HG03469 (cell line): ENCODE data around the gene IAH1.

Experiments used
- ATAC-seq: cut with Tn5 transposase; IDR thresholded peaks from one replicate; pipeline ENCODE4 v1.9.1; 2021; ENCODE audit warnings: mild to moderate bottlenecking, moderate library complexity, moderate number of reproducible peaks; ENCODE audit not compliant: unreplicated experiment

Gene IAH1

DNA sequence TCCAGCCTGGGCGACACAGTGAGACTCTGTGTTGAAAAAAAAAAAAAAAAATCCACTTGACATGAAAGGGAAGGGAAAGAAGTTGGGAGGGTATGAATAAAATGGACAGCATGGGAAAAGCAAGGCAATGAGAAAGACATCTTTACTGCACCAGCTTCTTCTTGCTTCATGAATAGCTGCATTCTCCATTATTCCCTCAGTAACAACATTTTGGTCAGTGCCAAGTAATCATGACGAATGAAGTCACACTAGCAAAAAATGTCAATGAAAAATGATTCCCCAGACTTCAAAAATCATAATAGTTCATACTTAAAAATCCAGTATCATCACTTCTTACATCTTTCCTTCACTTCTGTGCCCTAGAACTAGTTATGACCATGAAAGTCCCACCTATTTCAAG lies 50.9 kb downstream of the IAH1 start:
- ATAC-seq, result no peak

DNA sequence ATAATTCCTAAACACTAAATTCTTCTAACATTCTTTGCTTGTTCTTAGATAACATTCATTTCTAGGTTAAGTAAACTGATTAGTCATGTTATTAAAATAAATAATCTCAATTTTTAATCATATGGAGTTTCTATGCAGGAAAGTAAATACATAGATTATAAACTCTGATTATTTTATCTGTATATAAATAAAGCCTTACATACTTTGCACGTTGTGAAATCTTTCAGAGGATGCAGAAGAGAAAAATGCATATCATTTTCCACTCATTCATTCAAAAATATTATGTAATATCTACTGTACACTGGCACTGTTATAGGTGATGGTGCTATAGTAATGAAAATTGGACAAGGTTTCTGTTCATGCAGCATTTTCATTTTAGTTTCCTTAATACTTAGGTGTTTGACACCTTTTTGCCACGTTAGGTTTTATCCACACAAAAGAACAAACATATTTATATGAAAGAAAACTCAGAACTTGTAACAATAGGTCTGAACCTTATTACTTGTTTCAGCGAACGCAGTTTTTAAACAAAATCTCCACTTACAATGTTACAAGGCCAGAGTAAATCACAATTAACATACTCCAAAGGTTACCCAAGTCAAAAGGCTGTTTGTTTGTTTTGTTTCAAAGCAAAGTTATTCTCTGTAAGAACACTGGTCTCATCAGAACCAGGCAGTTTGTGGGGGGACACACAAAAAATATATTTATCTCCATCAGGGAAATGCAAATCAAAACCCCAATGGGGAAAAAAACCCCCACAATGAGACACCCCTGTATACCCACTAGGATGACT lies 53.8 kb downstream of the IAH1 start:
- ATAC-seq, result no peak

GRCh38 chr2:9532421-9532820 lies 58.1 kb downstream of the IAH1 start:
- ATAC-seq, result no peak

- no peak for ATAC-seq
Observed at GRCh38 chr2:9533663-9534062, 59.3 kb downstream of the IAH1 start.

- ATAC-seq, result no peak
Observed at GRCh38 chr2:9535177-9535576, 60.8 kb downstream of the IAH1 start.

- ATAC-seq, result no peak
Observed at GRCh38 chr2:9536504-9536903, 62.2 kb downstream of the IAH1 start.

DNA sequence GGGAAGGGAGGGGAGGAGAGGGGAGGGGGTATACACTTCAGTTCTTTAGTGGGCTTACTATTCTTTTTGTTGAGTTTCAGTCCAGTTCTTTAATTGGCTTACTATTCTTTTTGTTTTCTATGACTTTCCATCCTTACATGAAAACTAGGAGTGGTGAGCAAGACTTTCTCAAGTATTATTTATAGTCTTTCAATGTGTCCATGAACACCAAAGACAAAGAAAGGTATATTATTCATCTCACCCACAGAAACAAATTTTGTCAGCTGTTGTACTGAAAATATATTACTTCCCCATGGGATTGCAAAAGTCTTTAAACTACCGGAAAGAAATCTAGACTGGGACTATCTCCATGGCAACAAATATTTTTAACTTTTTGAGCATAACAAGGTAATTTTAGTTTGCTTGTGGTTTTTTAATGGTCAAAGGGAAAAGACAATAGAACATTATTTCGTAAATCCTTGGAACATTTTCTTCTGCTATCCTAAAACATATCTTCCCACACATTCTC lies 63.7 kb downstream of the IAH1 start:
- ATAC-seq, result no peak
